Inflammatory macrophage treated with lipopolysaccharide for 4 hours (primary cell): ENCODE measurements around the gene ZNF575.
A peak's percentile ranks its signal among the peaks of the same experiment; 100 is the strongest.

Experiments
- DNase-seq: peaks from one replicate; pipeline ENCODE4 v3.0.0-alpha.2; 2020

Gene ZNF575, protein sequence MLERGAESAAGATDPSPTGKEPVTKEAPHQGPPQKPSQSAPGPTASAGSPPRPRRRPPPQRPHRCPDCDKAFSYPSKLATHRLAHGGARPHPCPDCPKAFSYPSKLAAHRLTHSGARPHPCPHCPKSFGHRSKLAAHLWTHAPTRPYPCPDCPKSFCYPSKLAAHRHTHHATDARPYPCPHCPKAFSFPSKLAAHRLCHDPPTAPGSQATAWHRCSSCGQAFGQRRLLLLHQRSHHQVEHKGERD

DNA sequence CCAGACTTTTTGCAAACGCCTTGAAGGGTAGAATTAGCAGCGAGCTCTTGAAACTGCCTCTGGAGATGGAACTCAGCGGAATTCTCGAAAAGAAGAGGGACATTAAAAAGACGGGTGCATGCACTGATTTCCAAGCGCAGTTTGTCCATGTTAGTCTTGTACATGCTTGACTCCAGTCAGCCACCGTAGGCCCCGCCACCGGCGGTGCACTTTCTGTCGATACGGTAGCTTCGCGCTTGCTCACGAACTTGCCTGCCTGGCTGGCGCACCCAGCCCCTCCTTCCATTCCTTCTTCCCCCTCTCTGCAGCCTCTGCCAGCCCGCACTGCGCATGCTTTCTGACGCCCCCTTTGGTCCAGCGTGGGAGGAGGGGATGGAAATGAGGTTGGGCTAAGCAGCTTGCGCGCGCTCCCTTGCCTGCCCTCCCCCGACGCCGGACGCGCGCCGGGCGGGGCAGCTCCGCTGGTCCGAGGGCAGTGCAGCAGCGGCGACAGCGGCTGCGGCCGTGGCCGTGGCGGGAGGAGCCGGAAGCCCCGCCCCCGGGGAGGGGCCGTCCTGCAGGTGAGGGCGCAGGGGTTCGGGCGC lies at the start of gene ZNF575:
TSS of gene ZNF575 (plus strand) at position 227 of the 584 bp plus-strand sequence. CDS start 1,235 bp downstream, outside the sequence.
- DNase-seq, result peak; percentile 90

DNA sequence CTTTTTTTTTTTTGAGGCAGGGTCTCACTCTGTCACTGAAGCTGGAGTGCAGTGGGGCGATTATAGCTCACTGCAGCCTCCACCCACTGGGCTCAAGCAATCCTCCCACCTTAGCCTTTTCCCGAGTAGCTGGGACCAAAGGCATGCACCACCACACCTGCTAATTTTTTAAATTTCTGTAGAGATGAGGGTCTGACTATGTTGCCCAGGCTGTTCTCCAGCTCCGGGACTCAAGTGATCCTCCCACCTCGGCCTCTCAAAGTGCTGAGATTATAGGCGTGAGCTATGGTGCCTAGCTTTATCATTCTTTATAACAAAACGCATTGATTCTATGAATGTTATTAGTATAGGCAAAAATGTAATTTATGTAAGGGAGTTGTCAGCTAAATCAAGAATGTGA lies 49.7 kb upstream of the ZNF575 start:
- no peak for DNase-seq

DNA sequence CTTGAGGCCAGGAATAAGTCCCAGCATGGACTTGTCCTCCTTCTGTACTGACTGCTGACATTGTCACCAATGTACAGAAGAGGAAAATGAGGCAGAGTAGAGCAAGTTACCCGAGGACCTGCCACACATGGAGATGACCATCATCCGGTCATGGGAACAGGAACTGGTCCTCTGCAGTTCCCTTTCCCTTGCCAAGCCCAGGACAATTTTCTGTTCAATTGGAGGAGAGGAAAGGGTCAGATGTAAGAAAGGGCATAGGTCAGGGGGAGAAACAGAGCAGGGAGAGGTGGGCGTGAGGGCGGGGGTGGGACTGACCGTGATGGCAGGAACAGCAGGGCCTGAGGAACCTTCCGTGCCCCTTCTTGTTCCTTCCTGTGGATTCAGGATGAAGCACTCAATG lies 47.0 kb upstream of the ZNF575 start:
- DNase-seq, result peak; percentile 43

DNA sequence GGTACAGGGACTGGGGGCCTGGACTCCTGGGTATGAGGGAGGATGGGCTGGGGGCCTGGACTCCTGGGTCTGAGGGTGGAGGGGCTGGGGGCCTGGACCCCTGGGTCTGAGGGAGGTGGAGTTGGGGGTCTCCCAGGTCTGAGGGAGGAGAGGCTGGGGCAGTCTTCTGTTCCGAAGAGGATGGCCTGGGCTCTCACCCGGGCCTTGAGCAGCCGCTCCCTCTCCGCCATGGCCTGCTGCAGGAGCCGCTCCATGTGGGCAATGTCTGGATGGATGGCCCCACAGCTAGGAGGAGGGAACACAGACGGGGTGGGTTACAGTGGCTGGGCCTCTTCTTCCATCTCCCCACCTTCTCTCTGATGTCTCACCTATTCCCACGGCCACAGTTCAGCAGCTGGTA lies 46.6 kb upstream of the ZNF575 start:
- DNase-seq, result no peak

DNA sequence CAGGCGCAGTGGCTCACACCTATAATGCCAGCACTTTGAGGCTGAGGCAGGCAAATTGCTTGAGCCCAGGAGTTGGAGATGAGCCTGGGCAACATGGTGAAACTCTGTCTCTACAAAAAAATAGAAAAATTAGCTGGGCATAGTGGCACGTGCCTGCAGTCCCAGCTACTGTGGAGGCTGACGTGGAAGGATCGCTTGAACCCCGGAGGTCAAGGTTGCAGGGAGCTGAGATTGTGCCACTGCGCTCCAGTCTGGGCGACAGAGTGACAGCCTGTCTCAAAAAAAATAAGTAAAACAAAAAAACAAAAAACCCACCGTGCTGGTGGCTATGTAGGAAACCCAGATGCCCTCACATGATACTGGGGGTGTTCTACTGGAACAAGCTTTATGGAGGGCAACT lies 44.8 kb upstream of the ZNF575 start:
- no peak for DNase-seq

DNA sequence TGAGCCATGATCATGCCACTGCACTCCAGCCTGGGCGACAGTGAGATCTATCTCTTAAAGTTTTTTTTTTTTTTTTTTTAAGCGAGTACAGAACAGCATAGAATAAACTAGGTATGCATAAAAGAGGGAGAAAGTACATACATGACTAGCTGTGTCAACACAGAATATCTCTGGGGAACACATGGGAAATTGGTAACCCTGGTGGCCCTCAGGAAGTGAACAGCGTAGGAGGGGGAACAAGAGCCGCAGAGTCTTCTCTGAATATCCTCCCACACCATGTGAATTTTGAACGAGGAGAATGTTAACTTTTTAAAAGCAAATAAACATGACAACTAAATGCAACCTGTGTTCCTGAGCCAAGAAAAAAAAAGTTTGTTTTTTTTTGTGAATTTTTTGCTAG lies 43.7 kb upstream of the ZNF575 start:
- peak; percentile 65 for DNase-seq

DNA sequence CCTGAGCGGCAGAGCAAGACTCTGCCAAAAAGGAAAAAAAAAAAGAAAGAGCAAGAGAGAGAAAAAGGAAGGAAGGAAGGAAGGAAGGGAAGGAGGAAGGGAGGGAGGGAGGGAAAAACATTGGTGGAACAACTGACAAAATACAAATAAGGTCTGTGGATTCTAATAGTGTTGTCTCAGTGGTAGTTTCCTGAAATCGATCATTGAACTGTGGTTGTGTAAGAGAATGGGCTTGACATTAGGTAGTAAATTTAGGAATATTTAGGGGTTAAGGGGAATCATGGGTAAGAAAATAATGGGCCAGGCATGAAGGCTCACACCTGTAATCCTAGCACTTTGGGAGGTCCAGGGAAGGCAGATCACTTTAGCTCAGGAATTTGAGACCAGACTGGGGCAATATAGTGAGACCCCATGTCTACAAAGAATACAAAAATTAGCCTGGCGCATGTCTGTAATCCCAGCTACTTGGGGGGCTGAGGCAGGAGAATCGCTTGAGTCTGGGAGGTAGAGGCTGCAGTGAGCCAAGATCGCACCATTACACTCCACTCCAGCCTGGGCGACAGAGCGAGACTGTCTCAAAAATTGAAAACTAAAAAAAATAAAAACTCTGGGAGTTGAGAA lies 42.9 kb upstream of the ZNF575 start:
- no peak for DNase-seq

DNA sequence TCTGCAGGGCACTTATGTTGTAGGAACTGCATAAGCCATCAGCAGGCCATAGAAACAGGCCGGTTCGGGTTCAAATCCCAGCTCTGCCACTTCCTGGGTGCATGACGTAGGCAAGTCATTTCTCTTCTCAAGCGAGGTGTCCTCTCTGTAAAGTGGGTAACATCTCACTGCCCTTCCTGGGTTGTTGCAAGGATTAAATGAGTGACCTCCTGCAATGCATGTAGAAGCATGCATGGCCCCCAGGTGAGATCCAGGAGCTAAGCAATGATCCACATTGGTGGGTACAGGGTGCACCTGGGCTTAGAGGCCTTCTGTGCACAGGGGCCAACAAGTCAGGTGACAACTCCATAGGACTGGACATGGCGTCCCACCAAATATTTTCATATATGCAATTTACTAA lies 42.2 kb upstream of the ZNF575 start:
- DNase-seq, result no peak

DNA sequence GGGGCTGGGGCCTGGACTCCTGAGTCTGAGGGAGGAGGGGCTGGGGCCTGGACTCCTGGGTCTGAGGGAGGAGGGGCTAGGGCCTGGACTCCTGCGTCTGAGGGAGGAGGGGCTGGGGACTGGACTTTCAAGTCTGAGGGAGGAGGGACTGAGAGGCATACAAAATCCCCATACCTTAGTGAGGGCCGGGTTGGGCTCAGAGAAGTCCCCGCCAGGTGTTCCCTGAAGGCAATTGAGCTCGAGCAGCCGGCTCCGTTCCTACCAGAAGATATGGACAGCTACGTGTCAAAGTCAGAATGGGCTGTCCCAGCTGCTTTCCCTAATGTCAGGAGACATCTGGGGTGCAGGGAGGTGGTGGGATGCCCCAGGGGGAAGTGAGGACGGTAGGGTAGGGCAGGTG lies 37.9 kb upstream of the ZNF575 start:
- no peak for DNase-seq

DNA sequence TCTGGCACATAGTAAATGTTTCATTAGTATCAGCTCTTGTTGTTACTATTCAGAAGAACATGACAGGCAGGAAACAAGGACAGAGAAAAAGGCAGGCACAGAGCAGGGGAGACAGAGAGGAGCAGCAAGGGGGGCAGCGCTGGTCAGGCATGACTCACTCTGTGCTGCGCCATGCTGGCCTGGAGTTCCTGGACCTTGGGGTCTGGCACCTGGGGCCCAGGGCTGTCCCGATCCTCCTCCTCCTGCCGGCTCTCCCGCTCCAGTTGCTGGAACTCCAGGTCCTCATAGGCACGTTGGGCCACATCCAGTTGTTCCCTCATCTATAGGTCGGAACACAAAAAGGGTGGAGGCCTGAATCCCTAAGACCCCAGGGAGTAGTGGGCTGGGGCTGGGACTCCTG lies 36.0 kb upstream of the ZNF575 start:
- no peak for DNase-seq

DNA sequence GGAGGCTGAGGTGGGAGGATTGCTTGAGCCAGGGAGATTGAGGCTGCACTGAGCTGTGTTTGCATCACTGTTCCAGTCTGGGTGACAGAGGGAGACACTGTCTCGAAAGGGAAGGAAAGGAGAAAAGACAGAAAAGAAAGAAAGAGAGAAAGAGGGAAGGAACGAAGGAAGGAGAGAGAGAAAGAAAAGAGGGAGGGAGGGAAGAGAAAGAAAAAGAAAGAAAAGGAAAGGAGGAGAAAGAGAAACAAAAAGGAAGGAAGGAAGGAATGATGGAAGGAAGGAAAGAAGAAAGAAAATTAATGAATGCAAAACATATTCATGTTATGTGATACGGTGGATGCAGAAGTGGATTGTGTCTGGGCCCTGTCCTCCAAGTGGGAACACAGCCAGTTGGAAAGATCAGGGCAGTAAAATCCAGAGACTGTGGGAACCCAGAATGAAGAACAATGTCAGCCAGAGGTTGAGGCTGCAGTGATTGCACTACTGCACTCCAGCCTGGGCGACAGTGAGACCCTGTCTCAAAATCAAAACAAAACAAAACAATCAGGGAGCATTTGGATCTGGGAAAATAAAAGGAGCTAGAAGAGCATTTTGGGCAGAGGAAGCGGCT lies 34.6 kb upstream of the ZNF575 start:
- no peak for DNase-seq

DNA sequence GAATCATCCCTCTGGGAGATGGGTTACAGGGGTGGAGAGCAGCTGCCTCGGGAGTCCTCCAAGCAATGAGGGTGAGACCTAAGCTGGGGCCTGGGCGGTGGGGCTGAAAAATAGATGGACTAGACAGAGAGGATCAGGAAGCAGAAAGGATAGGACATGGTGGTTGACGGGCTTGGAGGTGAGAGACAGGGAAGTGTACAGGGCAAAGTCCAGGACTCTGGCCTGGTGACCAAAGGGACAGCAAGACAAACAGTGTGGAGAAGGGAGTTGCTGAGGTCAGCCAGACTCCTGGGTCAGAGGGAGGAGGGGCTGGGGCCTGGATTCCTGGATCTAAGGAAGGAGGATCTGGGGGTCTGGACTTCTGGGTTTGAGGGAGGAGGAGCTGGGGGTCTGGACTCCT lies 33.9 kb upstream of the ZNF575 start:
- no peak for DNase-seq

DNA sequence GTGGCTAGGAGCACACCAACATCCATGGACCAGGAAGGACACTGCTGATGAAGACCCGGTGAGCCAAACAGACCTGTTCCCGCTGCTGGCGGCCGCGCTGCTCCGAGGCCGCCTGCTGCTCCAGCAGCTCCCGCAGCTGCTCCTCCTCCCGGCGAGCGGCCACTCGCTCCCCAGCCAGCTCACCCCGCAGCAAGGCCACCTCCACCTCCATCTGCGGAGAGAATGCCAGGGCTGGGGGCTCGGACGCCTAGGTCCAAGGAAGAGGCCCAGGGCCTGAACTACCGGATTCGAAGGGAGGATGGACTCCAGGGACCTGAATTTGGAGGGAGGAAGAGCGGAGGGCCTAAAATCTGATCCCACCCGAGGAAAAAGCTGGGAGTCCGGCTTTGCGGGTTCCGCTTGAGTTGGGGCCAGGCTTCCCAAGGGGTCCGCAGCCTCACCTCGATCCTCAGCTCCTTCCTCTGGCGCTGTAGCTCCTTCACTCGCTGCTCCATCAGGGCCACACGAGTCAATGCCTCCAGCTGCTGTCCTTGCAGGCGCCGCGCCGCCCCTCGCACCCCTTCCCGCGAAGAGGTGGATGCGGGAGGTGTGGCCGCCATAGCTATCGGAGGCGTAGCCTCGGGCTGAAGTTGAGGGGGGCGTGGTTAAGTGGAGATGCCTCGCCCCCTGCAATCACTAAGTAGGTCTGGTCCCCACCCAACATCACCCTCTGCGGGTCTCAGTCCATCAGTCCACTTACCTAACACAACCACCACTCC lies 31.1 kb upstream of the ZNF575 start:
- no peak for DNase-seq

DNA sequence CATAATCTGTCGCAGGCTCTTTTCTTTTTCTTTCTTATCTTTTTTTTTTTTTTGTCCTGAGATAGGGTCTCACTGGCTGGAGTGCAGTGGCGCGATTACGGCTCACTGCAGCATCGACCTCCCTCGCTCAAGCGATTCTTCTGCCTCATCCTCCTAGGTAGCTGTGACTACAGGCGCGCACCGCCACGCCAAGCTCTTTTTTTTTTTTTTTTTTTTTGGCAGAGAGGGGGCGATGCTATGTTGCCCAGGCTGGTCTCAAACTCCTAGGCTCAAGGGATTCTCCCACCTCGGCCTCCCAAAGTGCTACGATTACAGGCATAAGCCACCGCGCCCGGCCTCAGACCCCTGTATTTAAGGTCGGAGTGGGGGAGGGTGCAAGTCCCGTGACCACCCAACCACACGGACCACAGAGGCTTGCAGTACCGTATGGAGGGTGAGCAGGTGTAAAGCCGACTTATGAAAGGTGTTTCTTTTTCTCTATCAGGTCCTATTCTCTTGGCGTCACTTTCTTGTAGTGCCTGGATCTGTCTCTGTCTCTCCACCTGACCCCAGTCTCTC lies 30.5 kb upstream of the ZNF575 start:
- DNase-seq, result no peak

DNA sequence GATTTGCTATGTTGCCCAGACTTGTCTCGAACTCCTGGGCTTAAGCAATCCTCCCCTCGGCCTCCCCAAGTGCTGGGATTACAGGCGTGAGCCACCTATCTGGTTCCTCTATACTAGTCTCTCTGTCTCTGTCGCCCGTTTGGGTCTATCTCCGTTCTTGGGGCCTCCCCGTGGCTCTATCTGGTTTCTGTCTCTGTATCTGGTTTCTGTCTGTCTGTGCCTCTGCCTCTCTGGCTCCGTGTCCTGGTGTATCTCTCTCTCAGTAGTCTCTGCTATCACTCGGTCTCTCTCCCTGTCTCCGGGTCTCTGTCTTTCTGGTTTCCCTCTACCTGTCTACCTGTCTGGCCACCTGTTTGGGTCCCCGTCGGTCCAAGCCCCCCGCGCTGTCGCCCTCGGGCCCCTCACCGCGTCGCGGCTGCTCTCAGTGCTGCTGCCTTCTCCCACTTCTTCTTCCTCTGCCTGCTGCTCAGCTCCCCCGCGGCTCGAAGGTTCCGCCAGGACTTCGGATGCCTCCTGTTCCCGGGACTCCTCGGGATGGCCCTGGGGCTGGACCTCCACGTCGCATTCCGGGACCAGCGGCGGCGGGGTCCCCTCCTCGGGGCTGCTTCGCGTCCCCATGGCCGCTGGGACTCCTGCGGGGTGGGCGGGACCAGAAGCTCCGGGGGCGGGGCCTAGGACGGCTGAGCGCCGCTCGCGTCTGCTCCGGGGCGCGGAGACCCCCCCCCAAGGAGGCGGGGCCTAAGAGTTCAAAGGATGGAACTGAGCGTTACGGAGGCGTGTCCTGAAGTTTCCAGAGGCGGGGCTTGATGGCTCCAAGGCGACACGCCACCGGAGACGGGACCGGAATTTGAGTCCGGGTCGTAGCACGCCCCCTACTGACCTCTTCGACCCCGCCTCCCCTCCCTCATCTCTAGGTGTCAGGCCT lies 29.2 kb upstream of the ZNF575 start:
- DNase-seq, result peak; percentile 89

DNA sequence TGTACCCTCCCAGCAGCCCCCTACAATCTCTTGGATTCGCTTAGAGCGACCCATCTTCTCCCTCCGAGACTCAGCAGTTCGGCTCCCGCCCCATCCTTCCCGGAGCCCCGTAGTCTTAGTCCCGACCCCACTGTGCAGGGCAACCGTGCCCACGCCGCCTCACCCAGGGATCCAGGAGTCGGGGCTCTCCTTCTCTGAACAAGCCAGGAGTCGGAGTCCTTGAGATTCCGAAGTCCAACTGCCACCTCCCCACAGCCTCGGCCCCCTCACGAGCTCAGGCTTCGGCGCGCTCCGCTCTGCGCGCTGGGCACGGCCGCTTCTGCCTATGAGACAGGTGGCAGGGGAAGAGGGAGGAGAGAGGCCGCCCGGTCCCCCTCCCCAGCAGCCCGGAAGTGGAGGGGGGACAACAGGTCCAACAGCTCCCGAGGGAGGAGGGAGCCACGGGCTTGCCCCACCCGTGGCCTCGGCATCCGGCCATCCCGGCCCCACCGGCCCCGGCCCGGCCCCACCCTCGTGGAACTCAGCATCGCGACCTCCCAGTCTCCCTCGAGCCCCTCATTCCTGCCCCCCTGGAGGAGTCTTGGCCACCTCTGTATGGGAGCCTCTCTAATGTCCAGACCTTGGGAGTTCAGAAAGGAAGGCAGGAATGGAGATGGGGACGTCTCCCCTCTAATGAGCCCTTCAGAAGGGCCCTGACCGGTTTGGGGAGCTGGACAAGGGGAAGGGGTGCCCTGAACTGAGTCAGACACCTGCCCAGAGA lies 28.4 kb upstream of the ZNF575 start, which contains the start of gene PHLDB3:
TSS of gene PHLDB3 (minus strand) at position 321 of the 760 bp plus-strand sequence. CDS start 628 bp downstream, outside the sequence.
- no peak for DNase-seq

DNA sequence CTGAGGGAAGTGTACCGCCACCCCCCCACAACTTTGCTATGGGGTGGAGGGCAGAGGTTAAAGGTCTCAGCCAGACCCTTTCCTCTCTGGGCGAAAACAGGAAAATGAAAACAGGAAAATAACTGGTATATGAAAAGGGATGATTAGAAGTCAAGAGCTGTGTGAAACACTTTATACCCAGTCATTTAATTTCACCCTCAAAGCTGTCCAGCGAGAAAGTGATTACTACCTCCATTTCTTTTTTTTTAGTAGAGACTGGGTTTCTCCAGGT lies 27.9 kb upstream of the ZNF575 start:
- no peak for DNase-seq

DNA sequence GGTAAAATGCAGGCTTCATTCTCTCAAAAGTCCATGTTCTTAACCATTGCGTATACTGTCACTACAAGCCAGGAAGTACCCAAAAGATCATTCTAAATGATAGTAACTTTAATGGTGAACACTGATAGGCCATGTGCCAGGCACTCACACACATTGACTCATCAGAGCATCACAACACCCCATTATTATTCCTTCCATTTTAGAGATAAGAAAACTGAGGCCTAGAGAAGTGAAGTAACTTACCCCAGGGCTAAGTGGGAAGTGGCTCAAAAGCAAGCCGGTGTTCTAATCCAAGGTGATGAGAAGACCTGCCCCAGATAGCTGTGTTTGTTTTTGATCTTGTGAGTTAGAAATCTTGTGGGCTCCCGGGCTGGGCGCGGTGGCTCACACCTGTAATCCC lies 27.0 kb upstream of the ZNF575 start:
- no peak for DNase-seq

DNA sequence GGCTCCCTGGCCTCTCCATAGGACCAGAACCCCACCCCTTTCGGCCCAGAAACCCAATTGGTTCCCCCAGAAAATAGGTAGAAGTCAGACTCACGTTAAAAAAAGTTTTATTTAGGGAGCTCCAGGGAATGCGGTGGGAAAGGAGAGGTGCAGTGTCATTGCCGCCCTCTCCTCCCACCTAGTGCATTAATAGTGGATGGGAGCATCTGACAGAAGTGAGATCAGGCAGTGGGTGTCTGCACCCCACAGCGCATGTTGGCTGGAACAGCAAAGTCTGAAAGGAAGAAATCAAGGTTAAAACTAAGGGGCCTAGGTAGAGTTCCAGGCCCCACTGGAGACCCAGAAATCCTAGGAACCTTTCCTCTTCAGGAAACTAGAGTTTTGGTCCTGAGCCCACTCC lies 26.4 kb upstream of the ZNF575 start:
- no peak for DNase-seq

DNA sequence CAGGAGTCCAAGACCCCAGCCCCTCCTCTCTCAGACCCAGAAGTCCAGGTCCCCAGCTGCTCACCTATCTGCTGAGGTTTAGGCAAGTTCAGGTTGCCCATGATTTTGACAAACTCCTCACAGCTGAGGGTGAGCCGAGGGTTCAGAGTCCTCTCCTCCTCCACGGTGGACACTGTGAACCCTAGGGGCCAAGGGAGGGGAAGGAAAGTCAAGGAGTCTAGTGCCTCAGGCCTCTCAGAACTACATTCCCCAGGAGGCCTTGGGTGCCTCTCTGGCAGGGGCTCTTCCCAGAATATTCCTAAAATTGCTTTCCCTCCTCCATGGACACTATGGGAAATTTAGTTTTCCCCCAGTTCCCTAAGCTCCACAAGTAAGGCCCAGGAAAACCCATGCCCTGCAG lies 25.1 kb upstream of the ZNF575 start:
- no peak for DNase-seq

DNA sequence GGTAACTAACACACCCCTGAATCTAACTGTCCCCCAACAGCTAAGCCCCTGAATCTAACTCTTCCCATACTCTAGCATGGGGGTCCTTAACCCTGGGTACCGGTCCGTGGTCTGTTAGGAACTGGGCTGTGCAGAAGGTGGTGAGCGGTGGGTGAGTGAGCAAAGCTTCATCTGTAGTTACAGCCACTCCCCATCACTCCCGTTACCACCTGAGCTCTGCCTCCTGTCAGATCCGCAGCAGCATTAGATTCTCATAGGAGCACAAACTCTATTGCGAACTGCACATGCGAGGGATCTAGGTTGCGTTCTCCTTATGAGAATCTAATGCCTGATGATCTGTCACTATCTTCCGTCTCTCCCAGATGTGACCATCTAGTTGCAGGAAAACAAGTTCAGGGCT lies 22.3 kb upstream of the ZNF575 start:
- no peak for DNase-seq
